SW 1271 (cell line): Measurements from ENCODE around the gene C10orf90.

ENCODE experiments used
- DNase-seq, 2 experiments: peaks; one replicate each; lab custom pipeline; 2025; lab: John Stamatoyannopoulos, UW

The C10orf90 gene

GRCh38 chr10:126674741-126675515 lies 4.4 kb upstream of the C10orf90 start:
- DNase-seq, result no peak

GRCh38 chr10:126673565-126673964 lies 3.1 kb upstream of the C10orf90 start:
- no peak for DNase-seq

- DNase-seq, result no peak
Measured at GRCh38 chr10:126671402-126671975, 996 bp upstream of the C10orf90 start.

- no peak for DNase-seq
Measured at GRCh38 chr10:126670895-126671261, 385 bp upstream of the C10orf90 start.

GRCh38 chr10:126669168-126669567 lies 1.3 kb downstream of the C10orf90 start:
- no peak for DNase-seq

GRCh38 chr10:126668505-126668904 lies 2.0 kb downstream of the C10orf90 start:
- no peak for DNase-seq

GRCh38 chr10:126667568-126667967 lies 2.9 kb downstream of the C10orf90 start:
- no peak for DNase-seq

GRCh38 chr10:126665207-126665606 lies 5.3 kb downstream of the C10orf90 start:
- DNase-seq, result no peak

- no peak for DNase-seq
Measured at GRCh38 chr10:126663880-126664279, 6.6 kb downstream of the C10orf90 start.

- DNase-seq, result no peak
Measured at GRCh38 chr10:126663328-126663727, 7.2 kb downstream of the C10orf90 start.

- DNase-seq, result no peak
Measured at GRCh38 chr10:126661841-126662515, 8.5 kb downstream of the C10orf90 start.

- DNase-seq, result no peak
Measured at GRCh38 chr10:126661356-126661755, 9.1 kb downstream of the C10orf90 start.

- DNase-seq, result no peak
Measured at GRCh38 chr10:126659750-126660149, 10.7 kb downstream of the C10orf90 start.

- no peak for DNase-seq
Measured at GRCh38 chr10:126658928-126659327, 11.6 kb downstream of the C10orf90 start.

GRCh38 chr10:126654579-126654978 lies 15.9 kb downstream of the C10orf90 start:
- no peak for DNase-seq

- DNase-seq, result no peak
Measured at GRCh38 chr10:126651467-126651866, 19.0 kb downstream of the C10orf90 start.

- no peak for DNase-seq
Measured at GRCh38 chr10:126650161-126650560, 20.3 kb downstream of the C10orf90 start.

GRCh38 chr10:126647116-126647515 lies 23.4 kb downstream of the C10orf90 start:
- no peak for DNase-seq

GRCh38 chr10:126646110-126646509 lies 24.4 kb downstream of the C10orf90 start:
- no peak for DNase-seq

- DNase-seq, result no peak
Measured at GRCh38 chr10:126640401-126640800, 30.1 kb downstream of the C10orf90 start.

- DNase-seq, result no peak
Measured at GRCh38 chr10:126639084-126639483, 31.4 kb downstream of the C10orf90 start.

GRCh38 chr10:126638542-126638941 lies 32.0 kb downstream of the C10orf90 start:
- DNase-seq, result no peak

- DNase-seq, result no peak
Measured at GRCh38 chr10:126637501-126637900, 33.0 kb downstream of the C10orf90 start.
